ENCODE measurements around the gene SLC25A23.

Gene SLC25A23

DNA sequence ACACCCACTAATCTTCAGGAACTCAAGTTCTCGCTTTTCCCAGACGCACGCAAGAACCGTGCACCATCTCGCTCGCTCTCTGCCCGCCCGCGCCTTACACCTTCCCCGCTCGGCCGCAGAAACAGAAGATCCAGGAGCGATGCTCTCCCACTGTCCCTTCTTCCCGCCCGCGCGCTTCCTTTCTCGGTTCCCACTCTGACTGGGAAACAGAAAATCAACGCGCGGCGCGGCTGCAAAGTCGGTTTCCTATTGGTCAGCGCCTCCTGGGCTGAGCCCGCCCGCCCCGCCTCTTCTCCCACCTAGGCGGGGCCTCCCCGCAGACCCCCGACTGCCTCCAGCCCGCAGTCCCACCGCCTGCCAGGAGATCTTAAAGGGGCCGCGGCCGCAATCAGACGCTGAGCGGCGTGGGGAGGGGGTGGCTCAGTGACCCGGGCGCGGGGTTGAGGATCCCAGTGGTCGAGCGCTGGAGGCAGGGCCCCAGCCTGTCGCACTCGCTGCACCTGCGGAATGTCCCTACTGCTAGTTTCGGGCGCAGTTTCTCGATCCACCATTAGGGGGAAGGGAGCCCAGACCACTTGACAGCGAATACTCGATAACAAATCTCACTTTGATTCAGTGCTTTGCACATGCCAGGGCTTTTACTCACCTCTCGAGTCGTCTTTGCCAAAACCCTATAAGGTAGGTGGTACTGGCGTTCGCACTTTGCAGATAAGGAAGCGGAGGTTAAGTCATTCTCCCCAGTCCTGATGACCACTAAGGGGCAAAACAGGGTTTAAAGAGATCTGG, 700 bp upstream of the SLC25A23 start:
- TF ChIP-seq, protein P1, sequence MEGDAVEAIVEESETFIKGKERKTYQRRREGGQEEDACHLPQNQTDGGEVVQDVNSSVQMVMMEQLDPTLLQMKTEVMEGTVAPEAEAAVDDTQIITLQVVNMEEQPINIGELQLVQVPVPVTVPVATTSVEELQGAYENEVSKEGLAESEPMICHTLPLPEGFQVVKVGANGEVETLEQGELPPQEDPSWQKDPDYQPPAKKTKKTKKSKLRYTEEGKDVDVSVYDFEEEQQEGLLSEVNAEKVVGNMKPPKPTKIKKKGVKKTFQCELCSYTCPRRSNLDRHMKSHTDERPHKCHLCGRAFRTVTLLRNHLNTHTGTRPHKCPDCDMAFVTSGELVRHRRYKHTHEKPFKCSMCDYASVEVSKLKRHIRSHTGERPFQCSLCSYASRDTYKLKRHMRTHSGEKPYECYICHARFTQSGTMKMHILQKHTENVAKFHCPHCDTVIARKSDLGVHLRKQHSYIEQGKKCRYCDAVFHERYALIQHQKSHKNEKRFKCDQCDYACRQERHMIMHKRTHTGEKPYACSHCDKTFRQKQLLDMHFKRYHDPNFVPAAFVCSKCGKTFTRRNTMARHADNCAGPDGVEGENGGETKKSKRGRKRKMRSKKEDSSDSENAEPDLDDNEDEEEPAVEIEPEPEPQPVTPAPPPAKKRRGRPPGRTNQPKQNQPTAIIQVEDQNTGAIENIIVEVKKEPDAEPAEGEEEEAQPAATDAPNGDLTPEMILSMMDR (IDR thresholded peaks at IDR 0.05) = peak; percentile 58
- TF ChIP-seq ZFX (IDR thresholded peaks at IDR 0.05; ENCODE audit: borderline replicate concordance) = no peak
- peak overlapping the region; percentile 75 for H3K27ac ChIP-seq

GRCh38 chr19:6458695-6459261, 814 bp downstream of the SLC25A23 start:
- peak overlapping the region; percentile 75 for H3K27ac ChIP-seq
- TF ChIP-seq ZFX (IDR thresholded peaks at IDR 0.05; ENCODE audit: borderline replicate concordance) = no peak
- TF ChIP-seq, protein P1 (IDR thresholded peaks at IDR 0.05) = no peak

GRCh38 chr19:6457958-6458694, 1.5 kb downstream of the SLC25A23 start:
- peak overlapping the region; percentile 75 for H3K27ac ChIP-seq
- no peak for TF ChIP-seq ZFX (IDR thresholded peaks at IDR 0.05; ENCODE audit: borderline replicate concordance)
- TF ChIP-seq, protein P1 (IDR thresholded peaks at IDR 0.05) = no peak

GRCh38 chr19:6455924-6456323, 3.7 kb downstream of the SLC25A23 start:
- no peak overlapping the region for H3K27ac ChIP-seq
- TF ChIP-seq, protein P1 (IDR thresholded peaks at IDR 0.05) = no peak
- TF ChIP-seq ZFX (IDR thresholded peaks at IDR 0.05; ENCODE audit: borderline replicate concordance) = no peak

DNA sequence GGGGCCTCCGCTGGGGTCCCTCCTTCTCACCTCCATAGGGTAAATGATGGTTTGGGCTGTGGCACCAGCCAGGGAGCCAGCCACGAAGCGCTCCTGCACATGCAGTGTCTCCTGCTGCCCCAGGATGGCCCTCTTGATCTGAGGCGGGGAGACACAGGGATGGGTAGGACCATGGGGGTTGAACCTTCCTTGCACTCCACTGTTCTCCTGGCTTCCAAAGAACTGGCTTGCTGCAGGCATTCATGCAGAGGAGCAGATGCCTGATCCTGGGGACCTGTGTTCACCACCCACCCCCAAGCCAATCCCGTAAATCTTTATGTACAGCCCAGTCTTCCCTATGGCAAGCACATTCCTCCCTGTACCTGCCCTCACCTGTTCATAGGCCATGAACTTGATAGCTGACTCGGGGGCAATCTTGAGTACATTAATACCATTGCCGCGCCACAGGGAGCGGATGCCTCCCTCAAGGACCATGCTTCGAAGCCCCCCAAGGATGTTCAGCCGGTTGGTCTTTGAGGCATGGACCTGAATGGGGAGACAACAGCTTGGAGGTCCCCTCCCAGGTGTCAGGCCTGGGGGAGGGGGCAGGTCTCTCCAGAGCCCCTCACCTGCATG, 5.5 kb downstream of the SLC25A23 start:
- TF ChIP-seq, protein P1 (IDR thresholded peaks at IDR 0.05) = no peak
- TF ChIP-seq ZFX (IDR thresholded peaks at IDR 0.05; ENCODE audit: borderline replicate concordance) = no peak

GRCh38 chr19:6452899-6453298, 6.7 kb downstream of the SLC25A23 start:
- no peak for TF ChIP-seq ZFX (IDR thresholded peaks at IDR 0.05; ENCODE audit: borderline replicate concordance)
- TF ChIP-seq, protein P1 (IDR thresholded peaks at IDR 0.05) = no peak
- H3K27ac ChIP-seq = no peak overlapping the region

More for the DNA sequence above, 5.5 kb downstream of the SLC25A23 start:
- no peak overlapping the region for H3K27ac ChIP-seq
